GM12878 (cell line): ENCODE data around the gene SLC9A7.

ENCODE experiments used
- CEBPB ChIP-seq, 2 experiments: fragments of 150-350 bp in 1 of 2; IDR thresholded peaks; 2 replicates each; pipeline ENCODE4 v1.6.1; 2012 to 2014; ENCODE audit warnings: low read depth in 2 of 2, low read length in 2 of 2, borderline replicate concordance in 1 of 2, inconsistent platforms in 1 of 2
- CTCF ChIP-seq, 3 experiments: IDR thresholded peaks in 2 of 3; conservative IDR thresholded peaks in 1 of 3; 2 replicates each; pipeline ENCODE4 v1.5.1; 2011; ENCODE audit warnings: low read depth in 3 of 3, low read length in 3 of 3, mild to moderate bottlenecking in 3 of 3, control low read depth in 2 of 3, moderate library complexity in 2 of 3, inconsistent platforms in 1 of 3, mixed read lengths in 1 of 3; ENCODE audit not compliant: control insufficient read depth in 2 of 3, insufficient read depth in 1 of 3; ENCODE audit errors: extremely low read depth in 1 of 3
- EZH2 ChIP-seq: IDR thresholded peaks from 2 replicates; pipeline ENCODE4 v1.6.1; 2012; ENCODE audit warnings: low read depth, mild to moderate bottlenecking, control low read depth, inconsistent platforms, low read length, borderline replicate concordance; ENCODE audit not compliant: control insufficient read depth
- NFIC ChIP-seq: IDR thresholded peaks from 2 replicates; pipeline ENCODE4 v1.6.1; 2012; ENCODE audit warnings: low read depth, mild to moderate bottlenecking, inconsistent platforms, low read length, moderate library complexity
- PKNOX1 ChIP-seq: fragments of 450-650 bp; IDR thresholded peaks from 2 replicates; pipeline ENCODE4 v1.6.1; 2016; ENCODE audit warnings: mild to moderate bottlenecking
- POLR2A ChIP-seq: IDR thresholded peaks from 2 replicates; pipeline ENCODE4 v1.6.1; 2011; ENCODE audit warnings: low read depth, mild to moderate bottlenecking, low read length
- POLR2AphosphoS2 ChIP-seq: IDR thresholded peaks from 2 replicates; pipeline ENCODE4 v1.6.1; 2011; ENCODE audit warnings: low read depth, mild to moderate bottlenecking, low read length, improper control_type of control experiment, moderate library complexity
- TAF1 ChIP-seq: IDR thresholded peaks from 2 replicates; pipeline ENCODE4 v1.6.1; 2011; ENCODE audit warnings: mild to moderate bottlenecking, low read depth, low read length, borderline replicate concordance
- ZBTB40 ChIP-seq: fragments of 450-650 bp; IDR thresholded peaks from 2 replicates; pipeline ENCODE4 v1.6.1; 2016; ENCODE audit warnings: mild to moderate bottlenecking, moderate library complexity, borderline replicate concordance
- ZSCAN29 ChIP-seq: fragments of 450-650 bp; IDR thresholded peaks from 2 replicates; pipeline ENCODE4 v1.6.1; 2017; ENCODE audit warnings: mild to moderate bottlenecking, moderate library complexity

- TF ChIP-seq CTCF (IDR thresholded peaks at IDR 0.05 in 2 of 3, conservative IDR thresholded peaks at IDR 0.05 in 1 of 3; ENCODE audit: control insufficient read depth in 2 of 3, extremely low read depth in 1 of 3, insufficient read depth in 1 of 3, low read depth in 3 of 3, low read length in 3 of 3) (no peak), POLR2AphosphoS2 (no peak), ZSCAN29 (no peak), TAF1 (no peak), CEBPB (IDR thresholded peaks at IDR 0.05; ENCODE audit: borderline replicate concordance in 1 of 2, low read depth in 2 of 2, low read length in 2 of 2) (no peak), ZBTB40 (no peak), PKNOX1 (no peak), POLR2A (no peak), NFIC (no peak), EZH2 (no peak)
Observed at GRCh38 chrX:46788902-46789301, 30.0 kb upstream of the SLC9A7 start.
